Neural cell (in vitro differentiated cells): Measurements from ENCODE around the gene GREM1.

Experiments used
- CTCF ChIP-seq: fragments of 450-650 bp; IDR thresholded peaks from 2 replicates; pipeline ENCODE4 v1.5.1; 2014; ENCODE audit warnings: antibody characterized with exemption, mild to moderate bottlenecking, moderate library complexity; ENCODE audit not compliant: poor library complexity, severe bottlenecking
- EP300 ChIP-seq: fragments of 450-650 bp; conservative IDR thresholded peaks from 2 replicates; pipeline ENCODE4 v1.6.1; 2014; ENCODE audit warnings: antibody characterized with exemption, mild to moderate bottlenecking, moderate library complexity; ENCODE audit not compliant: poor library complexity, severe bottlenecking
- EZH2 ChIP-seq: fragments of 200-600, 300-800 bp; shearing (Covaris generic), sonication (generic); IDR thresholded peaks from 2 replicates; pipeline ENCODE4 v1.6.1; 2014; ENCODE audit warnings: antibody characterized with exemption, low read length, borderline replicate concordance, mild to moderate bottlenecking; ENCODE audit not compliant: insufficient read depth, poor library complexity, severe bottlenecking
- MXI1 ChIP-seq: fragments of 450-650 bp; conservative IDR thresholded peaks from 2 replicates; pipeline ENCODE4 v1.6.1; 2014; ENCODE audit warnings: antibody characterized with exemption, mild to moderate bottlenecking; ENCODE audit not compliant: poor library complexity, severe bottlenecking
- POLR2AphosphoS5 ChIP-seq: IDR thresholded peaks from 2 replicates; pipeline ENCODE4 v1.6.1; 2012
- RAD21 ChIP-seq: fragments of 450-650 bp; conservative IDR thresholded peaks from 2 replicates; pipeline ENCODE4 v1.6.1; 2014; ENCODE audit warnings: antibody characterized with exemption, mild to moderate bottlenecking, moderate library complexity
- REST ChIP-seq: IDR thresholded peaks from 2 replicates; pipeline ENCODE4 v1.6.1; 2012; ENCODE audit warnings: borderline replicate concordance

- TF ChIP-seq CTCF = no peak
- TF ChIP-seq REST = no peak
- no peak for TF ChIP-seq RAD21
- TF ChIP-seq MXI1 = no peak
- TF ChIP-seq EP300 = no peak
- no peak for TF ChIP-seq POLR2AphosphoS5
- TF ChIP-seq EZH2 = no peak
Observed at GRCh38 chr15:32709295-32710033, 8.3 kb upstream of the GREM1 start.
